Measurements from ENCODE around the gene KLK1.
"Not testable (repeated sequence)": the region's sequence is repeated elsewhere in the genome, so short reads cannot be mapped to it uniquely, and the experiment has no call there.

The KLK1 gene

DNA sequence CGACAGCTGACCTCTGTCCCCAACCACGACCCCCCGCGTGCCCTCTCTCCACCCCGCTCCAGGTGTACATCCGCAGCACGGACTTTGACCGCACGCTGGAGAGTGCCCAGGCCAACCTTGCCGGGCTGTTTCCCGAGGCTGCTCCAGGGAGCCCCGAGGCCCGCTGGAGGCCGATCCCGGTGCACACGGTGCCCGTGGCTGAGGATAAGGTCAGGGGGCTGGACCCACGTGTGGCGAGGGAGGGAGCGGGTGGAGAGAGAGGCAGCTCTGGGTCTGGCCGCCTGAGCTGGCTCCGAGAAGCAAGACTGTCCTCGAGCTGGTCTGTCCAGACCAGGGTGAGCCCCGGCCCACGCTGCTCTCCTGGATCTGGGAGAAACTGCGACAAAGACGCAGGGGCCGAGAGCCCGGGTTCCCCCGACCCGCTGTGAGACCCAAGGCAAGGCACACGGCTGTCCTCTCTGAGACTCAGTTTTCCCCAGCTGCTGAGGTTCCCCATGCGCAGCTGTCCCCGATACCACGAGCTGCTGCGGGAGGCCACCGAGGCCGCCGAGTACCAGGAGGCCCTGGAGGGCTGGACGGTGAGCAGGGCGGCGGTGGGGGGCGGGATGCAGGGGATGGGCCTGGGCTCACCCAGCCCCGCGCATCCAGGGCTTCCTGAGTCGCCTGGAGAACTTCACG lies 31.9 kb downstream of the KLK1 start:
- no peak for DNase-seq

DNA sequence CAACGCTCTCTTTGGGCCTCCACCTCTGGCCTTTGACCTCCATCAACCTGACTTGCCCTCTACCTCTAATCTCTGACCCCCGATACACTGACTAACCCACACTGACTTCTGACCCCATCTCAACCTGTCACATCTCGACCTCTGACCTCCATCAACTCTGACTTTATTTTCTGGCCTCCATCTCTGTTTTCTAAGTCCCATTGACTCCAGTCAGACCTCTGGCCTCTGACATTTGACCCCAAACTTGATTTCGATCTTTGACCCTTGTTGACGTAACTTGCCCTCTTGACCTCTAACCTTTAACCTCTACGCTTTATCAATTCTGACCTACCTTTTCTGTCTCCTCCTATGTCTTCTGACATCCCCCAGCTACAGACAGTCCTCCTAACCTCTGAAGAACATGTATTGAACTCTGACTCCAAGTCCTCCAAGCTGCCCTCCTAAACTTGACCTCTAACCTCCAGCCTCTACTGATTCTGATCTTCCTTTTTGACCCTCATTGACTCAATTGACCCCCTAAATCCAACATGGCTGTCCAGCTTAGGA lies 32.6 kb downstream of the KLK1 start:
- DNase-seq, result no peak

DNA sequence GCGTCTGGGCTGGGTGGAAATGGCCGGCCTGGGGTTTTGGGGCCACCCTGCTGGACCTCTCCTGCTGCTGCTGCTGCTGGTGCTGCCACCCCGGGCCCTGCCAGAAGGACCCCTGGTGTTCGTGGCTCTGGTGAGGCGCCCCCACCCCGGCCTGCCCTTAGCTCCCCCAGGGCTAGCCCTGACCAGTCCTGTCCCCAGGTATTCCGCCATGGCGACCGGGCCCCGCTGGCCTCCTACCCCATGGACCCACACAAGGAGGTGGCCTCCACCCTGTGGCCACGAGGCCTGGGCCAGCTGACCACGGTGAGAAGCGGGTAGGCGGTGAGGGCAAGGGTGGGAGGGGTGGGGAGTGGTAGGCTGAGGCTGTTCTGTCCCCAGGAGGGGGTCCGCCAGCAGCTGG lies 33.2 kb downstream of the KLK1 start, which contains the start of gene ACP4:
Gene ACP4, plus strand, starts transcription at position 20 of the 400 bp plus-strand sequence. Its CDS starts 0 bp downstream, at position 20.
- no peak for DNase-seq

DNA sequence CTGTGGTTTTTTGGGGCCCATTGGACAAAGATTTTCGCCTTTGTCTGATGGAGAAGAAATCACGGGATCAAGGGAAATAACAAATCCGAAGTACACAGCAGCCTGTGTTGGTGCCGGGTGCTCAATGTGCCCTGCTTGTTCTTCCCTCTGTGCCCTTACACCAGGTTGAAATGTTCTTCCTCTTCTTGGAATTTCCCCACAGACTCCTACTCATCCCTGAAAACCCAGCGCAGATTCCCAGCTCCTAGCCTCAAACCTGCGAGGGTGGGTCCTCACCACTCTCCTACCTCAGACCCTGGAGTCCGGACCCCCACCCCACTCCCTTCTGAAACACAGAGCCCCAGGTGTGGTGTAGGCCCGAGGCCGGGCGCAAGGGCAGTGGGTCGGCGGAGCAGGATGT lies 38.3 kb downstream of the KLK1 start:
- no peak for DNase-seq

DNA sequence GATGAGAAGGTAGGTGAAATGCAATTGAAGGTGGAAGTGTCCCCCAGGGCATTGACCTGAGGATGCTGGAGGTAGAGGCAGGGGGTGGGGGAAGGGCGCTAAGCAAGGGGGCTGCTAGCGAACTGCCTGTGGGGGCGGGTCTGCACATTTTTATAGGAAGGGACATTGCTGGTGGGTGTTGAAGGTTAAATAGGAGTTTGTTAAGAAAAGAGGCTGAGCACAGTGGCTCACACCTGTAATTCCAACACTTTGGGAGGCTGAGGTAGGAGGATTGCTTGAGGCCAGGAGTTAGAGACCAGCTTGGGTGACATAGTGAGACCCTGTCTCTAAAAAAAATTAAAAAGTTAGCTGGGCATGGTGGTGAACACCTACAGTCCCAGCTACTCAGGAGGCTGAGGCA lies 38.9 kb downstream of the KLK1 start:
- DNase-seq, result no peak

DNA sequence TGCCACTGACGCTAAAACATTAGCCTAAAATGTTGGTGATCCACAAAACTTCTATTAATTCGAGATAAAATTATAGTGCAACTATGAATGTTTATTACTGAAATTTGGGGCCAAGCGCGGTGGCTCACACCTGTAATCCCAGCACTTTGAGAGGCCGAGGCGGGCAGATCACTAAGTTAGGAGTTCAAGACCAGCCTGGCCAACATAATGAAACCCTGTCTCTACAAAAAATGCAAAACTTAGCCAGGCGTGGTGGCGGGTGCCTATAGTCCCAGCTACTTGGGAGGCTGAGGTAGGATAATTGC lies 39.8 kb downstream of the KLK1 start:
- not testable (repeated sequence) for DNase-seq

DNA sequence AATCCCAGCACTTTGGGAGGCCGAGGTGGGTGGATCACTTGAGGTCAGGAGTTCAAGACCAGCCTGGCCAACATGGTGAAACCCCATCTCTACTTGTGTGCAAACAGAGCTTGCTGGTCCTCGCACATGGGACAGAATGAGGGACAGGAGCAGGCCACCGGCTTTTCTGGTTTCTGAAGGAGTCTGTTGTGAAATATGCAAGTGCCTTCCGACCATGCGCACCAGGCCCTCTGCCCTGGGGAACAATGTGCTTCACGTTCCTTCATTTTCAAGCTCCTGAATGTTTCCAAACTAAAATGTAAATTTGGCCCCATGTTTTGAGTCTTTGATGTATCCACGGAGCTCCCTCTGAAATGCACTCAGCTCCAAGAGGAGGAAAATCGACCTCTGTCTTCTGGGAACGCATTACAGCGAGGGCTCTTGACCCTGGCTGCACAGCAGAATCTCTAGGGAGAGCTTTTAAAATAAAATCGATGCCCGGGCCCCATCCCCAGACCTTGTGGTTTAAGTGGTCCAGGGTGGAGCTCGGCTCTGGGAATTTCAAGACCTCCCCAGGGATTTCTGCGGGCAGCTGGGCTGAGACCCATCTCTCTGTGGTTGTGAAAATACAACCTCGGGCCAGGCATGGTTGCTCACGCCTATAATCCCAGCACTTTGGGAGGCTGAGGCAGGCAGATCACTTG lies 42.7 kb downstream of the KLK1 start:
- no peak for DNase-seq

DNA sequence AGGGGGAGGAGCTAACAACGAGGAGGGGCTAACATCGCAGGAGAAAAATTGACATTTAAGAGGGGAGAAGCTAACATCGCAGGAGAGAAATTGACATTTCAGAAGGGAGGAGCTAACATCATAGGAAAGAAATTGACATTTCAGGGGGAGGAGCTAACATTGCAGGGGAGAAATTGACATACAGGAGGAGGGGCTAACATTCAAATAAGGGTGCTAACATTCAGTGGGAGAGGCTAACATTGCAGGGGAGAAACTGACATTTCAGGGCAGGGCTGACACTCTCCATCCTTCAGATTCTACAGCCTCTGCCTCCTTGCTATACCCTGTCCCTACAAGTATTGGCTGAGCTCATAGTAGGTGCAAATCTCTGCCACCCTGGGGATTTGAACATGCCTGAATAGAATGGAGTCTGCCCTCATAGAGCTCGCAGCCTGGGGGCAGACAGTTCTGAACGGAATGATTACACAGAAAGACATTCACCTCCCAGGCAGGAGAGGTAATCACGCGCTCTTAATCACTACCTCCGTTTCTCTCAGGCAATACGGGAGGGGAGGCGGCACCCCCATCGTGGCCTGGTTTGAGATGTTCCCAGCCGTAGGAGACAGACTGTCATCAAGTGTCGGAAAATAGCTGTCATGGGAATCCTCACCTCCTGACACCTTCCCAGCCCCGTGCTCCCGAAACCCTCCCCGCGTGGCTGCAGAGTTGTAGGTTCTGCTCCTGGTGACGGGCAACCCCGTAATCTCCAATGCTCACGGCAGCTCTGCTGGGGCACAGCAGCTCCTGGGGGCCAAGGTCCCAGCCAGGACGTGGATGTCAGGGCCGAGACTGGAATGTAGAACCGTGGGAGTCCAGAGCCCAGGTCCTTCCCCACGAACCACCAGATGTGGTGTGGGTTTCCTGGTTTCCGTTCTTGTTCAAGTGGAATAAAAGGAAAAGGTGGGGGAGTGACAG lies 43.8 kb downstream of the KLK1 start:
- no peak for DNase-seq

DNA sequence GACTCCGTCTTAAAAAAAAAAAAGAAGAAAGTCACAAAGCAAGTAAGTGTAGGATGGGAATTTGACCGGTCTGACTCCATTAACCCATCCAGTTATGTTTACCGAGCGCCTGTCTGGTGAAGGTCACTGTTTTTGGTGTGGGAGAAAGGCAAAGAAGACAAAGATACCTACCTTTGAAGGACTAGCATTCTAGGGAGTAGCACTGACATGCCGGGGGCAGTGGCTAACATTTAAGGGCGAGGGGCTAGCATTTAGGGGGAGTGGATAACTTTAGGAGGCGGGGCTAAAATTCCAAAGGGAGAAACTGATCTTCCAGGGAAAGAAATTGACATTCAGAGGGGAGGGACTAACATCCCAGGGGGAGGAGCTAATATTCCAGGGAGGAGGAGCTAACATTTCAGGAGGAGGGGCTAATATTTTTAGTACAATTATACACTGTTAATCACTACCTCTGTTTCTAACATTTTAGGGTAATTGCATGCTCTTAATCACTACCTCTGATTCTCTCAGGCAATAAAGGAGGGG lies 44.6 kb downstream of the KLK1 start:
- DNase-seq, result no peak

DNA sequence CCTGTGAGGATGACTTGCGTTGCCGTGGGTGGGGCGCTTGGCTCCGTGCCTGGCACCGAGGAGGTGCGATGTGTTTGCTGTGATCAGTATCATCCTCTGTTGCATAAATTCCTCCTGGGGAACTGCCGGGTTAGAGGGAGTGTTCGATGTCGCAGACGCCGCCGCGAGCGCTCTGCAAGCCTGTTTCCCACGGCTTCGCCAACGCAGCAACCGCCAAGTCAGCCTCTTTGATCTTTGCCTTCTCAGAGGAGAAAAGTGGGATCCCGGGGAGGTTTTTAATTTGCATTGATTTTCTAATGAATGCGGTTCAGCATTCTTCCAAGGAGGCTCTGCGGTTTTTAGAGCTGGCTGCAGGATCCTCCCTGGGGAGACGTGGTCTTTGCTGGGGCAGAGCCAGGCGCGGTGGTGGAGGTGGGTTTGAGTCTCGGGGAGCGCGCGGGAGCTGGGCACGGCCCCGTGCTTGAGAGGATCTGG lies 45.7 kb downstream of the KLK1 start:
- no peak for DNase-seq

DNA sequence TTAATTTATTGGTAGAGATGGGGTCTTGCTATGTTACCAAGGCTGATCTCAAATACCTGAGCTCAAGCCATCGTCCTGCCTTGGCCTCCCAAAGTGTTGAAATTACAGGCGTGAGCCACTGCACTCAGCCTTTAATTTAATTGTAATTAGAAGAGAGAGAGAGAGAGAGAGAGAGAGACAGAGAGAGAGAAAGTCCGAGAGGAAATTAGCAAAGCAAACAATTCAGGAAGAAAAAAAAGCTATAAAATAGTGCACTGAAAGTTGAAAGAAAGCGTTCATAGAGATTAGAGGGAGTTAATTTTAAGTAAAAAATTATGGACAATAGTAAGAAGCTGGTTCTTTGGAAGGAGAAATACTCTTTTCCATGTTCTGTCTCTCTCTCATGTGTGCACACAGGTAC lies 46.3 kb downstream of the KLK1 start:
- no peak for DNase-seq

DNA sequence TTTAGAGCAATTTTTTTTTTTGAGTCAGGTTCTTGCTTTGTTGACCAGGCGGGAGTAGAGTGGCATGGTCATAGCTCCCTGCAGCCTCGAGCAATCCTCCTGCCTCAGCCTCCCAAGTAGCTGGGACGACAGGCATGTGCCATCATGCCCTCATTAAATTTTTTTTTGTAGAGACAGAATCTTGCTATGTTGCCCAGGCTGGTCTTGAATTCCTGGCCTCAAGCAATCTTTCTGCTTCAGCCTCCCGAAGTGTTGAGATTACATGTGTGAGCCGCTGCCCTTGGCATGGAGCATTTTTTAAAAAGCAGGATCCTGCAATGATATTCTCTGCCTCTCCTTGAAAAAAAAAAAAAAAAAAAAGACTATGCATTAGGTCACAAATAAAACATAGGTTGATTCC lies 47.5 kb downstream of the KLK1 start:
- no peak for DNase-seq

DNA sequence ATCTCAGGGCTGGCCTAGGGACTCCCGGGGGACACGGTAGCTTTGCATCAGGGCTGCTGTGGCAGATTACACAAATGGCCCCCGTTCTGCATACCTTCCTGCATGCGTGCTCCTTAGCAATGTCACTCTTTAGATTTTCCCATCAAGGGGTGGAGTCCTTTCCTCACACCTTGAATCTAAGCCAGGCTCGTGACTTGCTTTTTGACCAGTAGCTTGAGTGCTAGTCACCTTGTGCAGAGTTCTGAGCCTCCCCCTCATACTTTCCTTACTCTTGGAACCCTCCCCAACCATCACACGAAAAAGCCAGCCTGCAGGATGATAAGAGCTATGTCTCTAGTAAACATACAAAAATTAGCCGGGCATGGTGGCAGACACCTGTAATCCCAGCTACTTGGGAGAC lies 50.1 kb downstream of the KLK1 start:
- not testable (repeated sequence) for DNase-seq

DNA sequence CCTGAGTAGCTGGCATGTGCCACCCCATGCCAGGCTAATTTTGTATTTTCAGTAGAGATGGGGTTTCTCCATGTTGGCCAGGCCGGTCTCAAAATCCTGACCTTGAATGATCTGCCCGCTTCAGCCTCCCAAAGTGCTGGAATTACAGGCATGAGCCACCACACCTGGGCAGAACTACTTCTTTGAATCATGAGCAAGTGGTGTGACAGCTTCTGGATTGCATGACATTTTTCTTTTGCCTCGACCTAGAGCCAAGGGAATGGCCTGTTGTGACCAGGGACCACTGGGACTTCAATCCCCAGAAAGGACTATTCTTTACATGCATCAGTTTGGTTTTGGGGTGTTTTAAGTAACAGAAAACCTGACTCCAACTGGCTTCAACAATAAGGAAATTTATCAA lies 50.7 kb downstream of the KLK1 start:
- DNase-seq, result not testable (repeated sequence)

DNA sequence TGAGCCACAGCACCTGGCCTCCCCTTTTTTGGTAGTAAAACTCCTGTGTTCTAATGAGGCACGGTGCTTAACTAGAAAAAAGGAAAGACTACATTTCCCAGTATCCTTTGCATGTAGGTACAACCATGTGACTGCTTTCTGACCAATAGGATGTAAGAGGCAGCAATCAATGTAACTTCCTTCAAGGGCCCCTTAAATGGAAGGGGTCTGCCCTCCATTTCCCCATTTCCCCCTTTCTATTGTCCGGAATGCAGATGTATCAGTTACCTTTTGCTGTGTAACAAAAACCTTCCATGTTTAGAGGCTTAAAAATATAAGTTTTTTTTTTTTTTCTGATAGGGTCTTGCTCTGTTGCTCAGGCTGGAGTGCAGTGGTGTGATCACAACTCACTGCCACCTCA lies 51.1 kb downstream of the KLK1 start:
- no peak for DNase-seq

DNA sequence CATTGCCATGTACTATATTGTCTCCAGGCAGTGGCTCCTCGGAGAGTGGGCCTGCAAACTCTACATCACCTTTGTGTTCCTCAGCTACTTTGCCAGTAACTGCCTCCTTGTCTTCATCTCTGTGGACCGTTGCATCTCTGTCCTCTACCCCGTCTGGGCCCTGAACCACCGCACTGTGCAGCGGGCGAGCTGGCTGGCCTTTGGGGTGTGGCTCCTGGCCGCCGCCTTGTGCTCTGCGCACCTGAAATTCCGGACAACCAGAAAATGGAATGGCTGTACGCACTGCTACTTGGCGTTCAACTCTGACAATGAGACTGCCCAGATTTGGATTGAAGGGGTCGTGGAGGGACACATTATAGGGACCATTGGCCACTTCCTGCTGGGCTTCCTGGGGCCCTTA lies 52.7 kb downstream of the KLK1 start:
- DNase-seq, result no peak

DNA sequence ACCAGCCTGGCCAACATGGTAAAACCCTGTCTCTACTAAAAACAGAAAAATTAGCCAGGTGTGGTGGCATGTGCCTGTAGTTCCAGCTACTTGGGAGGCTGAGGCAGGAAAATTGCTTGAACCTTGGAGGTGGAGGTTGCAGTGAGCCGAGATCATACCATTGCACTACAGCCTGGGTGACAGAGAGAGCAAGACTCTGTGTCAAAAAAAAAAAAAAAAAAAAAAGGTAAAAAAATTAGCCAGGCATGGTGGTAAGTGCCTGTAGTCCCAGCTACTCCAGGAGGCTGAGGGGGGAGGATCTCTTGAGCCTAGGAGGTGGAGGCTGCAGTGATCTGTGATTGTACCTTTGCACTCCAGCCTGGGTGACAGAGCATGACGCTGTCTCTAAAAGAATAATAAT lies 53.4 kb downstream of the KLK1 start, which contains the start of gene GPR32:
Gene GPR32, plus strand, starts transcription at position 301 of the 400 bp plus-strand sequence. CDS start 137 bp downstream, outside the sequence.
- DNase-seq, result not testable (repeated sequence)

Data from stimulated activated CD4-positive, alpha-beta T cell treated with anti-CD3 and anti-CD28 coated beads, Interleukin-1b, Interleukin-23, amount 100 ng/mL, for 48 hours (primary cell).